ENCODE measurements around the gene ANKS1A.

The ANKS1A gene

GRCh38 chr6:35051997-35052583 is 163.0 kb downstream of the ANKS1A start:
- DNase-seq: no peak

DNA sequence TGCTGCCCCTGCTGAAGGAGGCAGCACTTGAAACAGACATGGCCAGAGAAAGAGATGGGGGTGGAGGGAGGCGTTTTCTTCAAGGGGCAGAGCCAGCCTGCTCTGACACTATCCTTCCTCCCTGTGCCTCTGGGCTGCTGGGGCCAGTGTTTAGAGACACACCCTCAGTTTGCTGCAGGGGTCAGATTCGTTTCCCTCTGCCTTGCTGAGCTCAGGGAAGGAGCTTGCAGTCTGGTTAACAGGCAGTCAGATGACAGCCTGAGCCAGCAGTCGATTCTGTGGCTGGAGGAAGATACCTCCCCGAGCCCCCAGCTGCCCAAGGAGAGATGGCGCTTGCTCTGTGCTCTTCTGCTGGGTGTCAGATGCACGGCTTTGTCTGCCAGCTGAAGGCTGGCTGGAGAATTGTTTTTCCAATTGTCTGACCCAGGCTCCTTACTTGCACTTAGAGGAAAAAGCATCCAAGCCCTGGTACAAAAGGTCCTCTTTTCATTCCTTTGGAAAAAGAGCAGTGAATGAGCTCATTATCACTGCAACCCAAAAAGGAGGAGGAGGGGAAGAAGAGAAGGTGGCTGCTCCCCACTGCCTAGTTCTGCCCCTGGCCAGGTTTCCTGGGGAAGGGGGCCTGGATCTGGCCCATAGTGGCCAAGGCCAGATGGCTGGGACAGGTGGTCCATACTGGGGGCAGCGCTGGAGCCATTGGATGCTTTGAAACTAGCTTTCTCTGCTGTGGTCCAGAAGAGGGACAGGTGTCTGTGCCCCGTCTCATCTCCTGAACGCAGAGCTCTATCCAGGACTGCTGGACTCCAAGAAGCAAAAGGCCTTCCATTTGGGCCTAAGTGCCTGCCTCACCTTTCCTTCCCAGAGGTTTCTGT is 163.9 kb downstream of the ANKS1A start:
- peak in 39 of 51 donors; percentile 25 to 76 (median 54) for DNase-seq

DNA sequence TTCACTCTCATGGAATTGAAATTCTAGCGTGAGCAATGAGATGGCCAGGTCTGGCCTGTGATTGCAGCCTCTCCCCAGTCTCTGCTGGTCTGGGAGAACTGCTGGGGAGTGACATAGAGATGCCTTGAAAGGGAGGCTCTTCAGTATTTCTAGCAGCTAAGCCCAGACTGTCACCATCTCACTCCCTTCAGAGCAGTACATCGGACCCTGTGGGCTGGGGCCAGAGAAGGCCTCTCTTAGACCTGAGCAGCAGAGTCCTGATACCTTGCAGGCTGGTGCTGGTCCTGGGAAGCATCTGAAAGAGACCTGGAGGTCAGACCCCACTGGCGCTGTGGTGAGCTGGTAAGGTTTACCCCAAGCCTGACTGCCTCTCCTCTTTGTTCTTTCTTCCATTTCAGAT is 164.6 kb downstream of the ANKS1A start:
- peak in 1 of 51 donors; percentile 24 for DNase-seq

- DNase-seq: no peak
These were observed 165.2 kb downstream of the ANKS1A start for GRCh38 chr6:35054106-35054742.

- no peak for DNase-seq
These were observed 165.7 kb downstream of the ANKS1A start for GRCh38 chr6:35054743-35055130.

GRCh38 chr6:35055891-35056290 is 166.8 kb downstream of the ANKS1A start:
- no peak for DNase-seq

DNA sequence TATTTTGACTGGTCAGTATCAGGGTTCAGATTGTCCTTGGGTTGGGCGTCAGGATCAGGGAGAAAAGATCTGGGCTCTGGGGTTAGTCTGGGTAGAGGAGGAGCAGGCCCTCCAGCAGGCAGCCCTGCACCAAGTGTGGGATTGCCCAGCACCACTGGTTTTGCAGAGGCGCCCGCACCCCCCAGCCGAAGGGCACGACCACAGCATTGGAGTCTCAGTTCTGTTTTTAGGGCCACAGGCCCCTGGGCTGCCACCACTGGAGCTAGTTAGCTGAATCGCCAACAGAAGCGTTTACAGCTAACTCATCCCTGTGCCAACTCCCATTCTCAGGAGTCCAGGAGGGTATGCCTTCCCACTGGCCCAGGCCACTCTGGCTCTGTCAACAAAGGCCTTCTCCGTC is 167.9 kb downstream of the ANKS1A start:
- DNase-seq: no peak

DNA sequence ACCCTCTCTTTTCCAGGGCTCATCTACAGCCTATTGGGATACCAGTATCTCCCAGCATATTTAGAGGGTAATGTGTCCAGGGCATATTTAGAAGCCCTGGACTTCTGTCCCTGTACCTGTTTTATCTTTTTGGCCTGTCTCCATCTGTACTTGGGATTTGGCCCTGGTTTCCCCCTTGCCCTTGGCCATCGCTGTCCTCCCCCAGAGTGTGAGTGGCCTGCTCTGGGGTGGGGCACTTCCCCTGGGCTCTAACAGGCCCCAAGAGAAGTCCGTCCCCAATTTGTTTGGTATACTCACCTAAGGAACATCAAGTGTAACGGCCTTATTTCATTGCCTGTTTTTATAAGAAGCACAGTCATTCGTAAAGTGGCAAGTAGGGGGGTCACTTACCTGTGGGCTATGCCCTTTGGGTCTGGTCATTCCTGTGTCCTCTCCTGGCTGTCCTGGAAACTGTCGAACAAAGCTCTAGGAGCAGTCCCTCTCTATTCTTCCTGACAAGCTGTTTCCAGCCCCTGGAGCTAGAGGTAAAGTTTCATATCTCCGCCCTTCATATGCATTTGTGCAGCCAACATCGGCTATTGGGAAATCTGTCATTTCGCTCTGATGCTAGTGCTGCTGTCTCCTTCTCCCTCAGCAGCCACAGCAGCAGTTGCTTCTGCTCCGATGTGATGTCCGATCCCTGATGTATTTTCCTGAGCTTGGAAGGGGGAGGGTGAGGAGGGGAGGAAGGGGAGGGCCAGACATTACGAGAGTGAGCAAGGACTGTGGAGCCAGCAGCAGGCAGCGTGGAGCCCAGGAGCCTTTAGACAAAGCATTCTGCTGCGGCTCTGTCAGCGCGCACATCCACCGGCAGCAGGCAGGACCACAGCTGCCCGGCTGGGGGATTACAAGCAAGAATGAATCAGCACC is 168.6 kb downstream of the ANKS1A start:
- peak in 10 of 51 donors; percentile 22 to 57 (median 40) for DNase-seq

DNA sequence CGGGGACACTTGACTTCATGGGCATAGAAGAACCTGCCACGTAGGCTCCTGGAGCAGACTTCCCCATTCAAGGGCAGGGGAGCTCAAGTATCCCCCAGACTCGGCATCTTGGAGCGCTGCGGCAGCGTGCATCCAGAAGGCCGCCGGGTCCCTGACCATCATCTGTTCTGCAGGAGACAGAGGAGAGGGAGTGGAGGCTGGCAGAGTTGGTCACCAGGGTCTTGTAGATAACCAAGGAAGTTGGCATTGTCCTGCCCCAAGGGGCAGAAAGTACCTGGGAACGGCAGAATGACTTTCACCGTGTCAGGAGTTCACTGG is 169.3 kb downstream of the ANKS1A start:
- no peak for DNase-seq

GRCh38 chr6:35058865-35059522 is 169.9 kb downstream of the ANKS1A start:
- peak in 2 of 51 donors; percentile 27 for DNase-seq

DNA sequence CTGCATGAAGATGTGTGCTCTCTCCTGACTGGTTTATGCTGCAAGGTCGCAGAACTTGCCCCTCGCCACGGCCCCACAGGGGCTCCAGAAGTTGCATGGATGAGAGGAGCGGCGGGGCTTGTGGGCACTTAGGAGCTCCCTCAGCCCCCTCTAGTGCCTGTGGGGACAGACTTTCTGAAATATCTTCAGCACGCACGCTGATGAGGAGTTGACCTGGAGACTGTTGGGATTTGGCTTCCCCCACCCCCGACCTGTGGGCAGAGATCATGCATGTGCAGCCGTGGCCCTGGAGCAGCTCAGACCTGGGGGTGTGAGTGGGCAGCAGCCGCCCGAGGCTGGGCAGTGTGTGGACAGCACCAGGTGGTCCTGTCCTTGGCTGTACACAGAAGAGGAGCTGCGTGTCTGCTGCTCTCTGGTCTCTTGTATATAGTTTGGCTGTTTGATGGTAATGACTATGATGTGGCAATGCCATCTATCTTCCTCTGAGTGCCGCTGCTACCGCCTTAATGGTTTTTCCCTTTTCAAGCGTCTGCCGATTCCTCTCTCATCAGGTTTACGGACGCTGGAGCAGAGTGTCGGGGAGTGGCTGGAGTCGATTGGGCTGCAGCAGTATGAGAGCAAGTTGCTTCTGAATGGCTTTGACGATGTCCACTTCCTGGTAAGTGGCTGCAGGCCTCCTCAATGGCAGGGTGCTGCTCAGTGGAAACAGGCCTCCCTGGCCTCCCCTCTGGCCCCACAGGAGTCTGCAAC is 170.7 kb downstream of the ANKS1A start:
- peak in 7 of 51 donors; percentile 13 to 56 (median 28) for DNase-seq

GRCh38 chr6:35061102-35061615 is 172.1 kb downstream of the ANKS1A start:
- no peak for DNase-seq

DNA sequence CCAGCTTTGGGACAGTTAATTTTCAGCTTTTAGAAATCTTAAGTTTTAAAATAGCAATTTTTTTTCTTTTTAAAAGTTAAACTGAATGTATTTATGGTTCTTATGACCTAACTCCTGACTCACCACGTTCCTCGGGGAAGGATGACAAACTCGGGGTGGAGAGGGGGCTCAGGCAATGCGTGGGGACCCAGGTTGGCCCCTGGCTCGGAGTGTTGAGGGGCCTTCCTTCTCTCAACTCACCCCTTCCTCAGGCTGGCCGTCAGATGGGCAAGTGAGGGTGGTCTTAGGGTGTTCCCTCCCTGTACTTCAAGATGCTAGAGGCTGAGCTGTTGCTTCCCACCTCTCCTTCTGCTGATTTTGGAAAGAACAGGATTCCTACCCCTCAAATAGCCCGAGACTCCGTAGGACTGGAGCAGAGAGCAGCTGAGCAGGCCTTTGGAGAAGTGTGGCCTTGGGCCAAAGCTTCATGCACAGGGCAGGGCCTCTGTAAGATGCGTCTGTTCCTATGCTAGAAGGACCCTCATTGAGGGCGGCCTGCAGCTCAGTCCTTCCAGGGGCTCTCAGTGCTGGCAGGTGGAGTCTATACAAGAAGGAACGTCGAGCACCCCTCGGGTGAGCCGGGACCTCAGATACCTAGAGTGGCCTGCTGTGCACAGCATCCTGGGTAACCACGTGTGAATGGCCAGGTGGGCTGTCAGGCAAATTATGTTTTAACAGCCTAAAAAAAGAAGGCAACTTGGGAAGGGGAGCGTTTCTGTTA is 172.8 kb downstream of the ANKS1A start:
- no peak for DNase-seq

- no peak for DNase-seq
These were observed 173.9 kb downstream of the ANKS1A start for GRCh38 chr6:35062676-35063574.

DNA sequence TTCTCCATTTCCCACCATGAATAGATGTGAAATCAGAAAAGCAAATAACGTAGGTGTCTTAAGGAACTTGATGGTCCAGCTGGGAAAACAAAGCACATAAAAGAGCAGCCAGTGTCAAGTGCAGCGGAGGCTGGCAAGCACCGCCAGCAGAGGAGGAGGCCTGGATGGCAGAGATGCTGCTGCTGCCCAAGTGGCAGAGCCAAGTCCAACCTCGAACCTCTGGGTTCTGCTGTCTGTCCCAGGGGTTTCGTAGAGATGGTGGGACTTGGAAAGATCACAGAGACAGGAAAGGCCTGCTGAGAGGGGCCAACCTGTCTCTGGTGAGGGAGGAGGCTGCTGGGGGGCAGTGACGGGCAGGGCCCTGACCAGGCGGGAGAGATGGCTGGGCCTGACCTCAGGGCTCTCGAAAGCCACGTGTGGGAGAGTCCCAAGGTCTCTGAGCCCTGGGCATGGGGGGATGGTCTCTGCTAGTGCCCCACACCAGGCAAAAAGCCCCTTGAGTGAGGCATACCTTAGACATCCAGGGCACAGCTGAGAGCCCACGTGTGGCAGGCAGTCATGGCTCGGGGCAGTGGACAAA is 174.7 kb downstream of the ANKS1A start:
- DNase-seq: no peak

GRCh38 chr6:35064290-35064689 is 175.2 kb downstream of the ANKS1A start:
- DNase-seq: no peak

DNA sequence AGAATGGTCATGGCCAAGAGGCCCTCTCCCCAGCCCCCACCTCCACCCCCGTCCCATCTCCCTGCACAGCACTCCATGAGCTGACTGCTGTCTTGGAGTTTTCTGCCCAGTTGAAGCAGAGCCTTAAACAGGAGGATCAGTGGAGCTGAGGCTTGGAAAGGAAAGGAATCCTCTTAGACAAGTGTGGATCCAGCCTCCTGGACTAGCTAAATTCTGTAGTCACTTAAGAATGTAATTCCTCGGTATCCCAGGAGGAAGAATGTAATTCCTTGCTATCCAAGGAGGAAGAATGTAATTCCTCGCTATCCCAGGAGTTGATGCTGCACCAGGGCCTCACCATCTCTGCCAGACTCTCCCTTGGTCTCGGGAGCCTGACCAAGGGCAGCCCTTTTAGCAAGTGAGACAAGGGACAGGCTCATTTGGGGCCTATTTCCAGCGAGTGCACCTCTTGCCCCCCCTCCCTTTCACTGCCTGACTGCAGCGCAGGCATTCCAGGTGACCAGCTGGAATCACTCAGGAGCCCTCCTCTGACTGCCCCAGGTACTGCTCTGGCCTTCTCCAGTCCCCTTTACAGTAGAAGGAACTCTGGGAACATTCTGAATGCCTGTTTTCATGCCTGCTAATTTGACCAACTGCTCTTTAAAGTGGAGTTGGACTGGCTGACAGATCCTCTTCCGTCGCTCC is 175.8 kb downstream of the ANKS1A start:
- DNase-seq: no peak
